Measurements from ENCODE around the gene RTN4R.

- TF ChIP-seq, protein P1, sequence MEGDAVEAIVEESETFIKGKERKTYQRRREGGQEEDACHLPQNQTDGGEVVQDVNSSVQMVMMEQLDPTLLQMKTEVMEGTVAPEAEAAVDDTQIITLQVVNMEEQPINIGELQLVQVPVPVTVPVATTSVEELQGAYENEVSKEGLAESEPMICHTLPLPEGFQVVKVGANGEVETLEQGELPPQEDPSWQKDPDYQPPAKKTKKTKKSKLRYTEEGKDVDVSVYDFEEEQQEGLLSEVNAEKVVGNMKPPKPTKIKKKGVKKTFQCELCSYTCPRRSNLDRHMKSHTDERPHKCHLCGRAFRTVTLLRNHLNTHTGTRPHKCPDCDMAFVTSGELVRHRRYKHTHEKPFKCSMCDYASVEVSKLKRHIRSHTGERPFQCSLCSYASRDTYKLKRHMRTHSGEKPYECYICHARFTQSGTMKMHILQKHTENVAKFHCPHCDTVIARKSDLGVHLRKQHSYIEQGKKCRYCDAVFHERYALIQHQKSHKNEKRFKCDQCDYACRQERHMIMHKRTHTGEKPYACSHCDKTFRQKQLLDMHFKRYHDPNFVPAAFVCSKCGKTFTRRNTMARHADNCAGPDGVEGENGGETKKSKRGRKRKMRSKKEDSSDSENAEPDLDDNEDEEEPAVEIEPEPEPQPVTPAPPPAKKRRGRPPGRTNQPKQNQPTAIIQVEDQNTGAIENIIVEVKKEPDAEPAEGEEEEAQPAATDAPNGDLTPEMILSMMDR (IDR thresholded peaks at IDR 0.05): no peak
- TF ChIP-seq POLR2A (IDR thresholded peaks at IDR 0.05): no peak
These were observed 48.2 kb upstream of the RTN4R start for GRCh38 chr22:20316217-20316843.

Measured in ovary (tissue), 3 donors.